GM21528 (cell line): ENCODE data around the gene CD48.
A peak's percentile ranks its signal among the peaks of the same experiment; 100 is the strongest.
"Not testable (repeated sequence)": the region's sequence is repeated elsewhere in the genome, so short reads cannot be mapped to it uniquely, and the experiment has no call there.

Source experiments
- ATAC-seq: cut with Tn5 transposase; IDR thresholded peaks from one replicate; pipeline ENCODE4 v1.9.1; 2021; ENCODE audit warnings: mild to moderate bottlenecking, moderate library complexity; ENCODE audit not compliant: unreplicated experiment, low FRiP score

The CD48 gene

DNA sequence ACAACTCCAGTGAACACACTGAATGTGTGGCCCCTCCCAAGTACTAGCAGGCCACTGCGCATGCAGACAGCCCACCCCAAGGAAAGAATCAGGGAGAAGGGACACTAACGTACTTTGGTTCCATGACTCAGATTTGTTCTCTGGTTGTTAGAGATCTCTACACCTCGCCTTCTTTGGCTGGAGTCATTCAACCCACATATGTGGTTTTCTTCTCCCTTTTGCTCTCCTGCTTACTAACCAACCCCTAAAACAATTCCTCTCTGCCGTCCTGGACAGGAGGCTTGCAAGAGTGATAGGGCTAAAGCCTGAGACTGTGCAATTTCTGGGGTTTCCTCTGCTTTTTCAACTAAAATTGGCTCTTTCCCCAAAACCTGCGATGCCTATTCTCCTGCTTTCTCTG, 5.7 kb upstream of the CD48 start:
- ATAC-seq = no peak

GRCh38 chr1:160716013-160716412, 4.4 kb upstream of the CD48 start:
- ATAC-seq = no peak

DNA sequence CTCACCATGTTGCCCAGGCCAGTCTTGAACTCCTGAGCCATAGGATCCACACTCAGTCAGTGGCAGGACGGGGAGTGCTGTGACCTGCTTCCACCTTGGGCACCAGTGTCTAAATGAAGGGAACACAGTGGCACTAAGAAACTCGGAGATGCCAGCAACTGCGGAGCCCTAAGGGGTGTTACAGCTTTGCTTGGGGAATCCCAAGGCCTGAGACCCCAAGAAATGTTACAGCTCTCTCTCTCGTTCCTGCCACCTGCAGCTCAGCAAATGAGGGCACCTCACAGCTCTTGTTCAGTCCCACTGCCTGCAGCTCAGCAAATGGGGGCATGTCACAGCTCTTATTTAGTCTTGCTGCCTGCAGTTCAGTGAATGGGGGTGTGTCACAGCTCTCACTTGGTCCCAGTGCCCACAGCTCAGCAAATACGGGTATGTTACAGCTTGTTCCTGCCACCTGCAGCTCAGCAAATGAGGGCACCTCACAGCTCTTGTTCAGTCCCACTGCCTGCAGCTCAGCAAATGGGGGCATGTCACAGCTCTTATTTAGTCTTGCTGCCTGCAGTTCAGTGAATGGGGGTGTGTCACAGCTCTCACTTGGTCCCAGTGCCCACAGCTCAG, 2.5 kb upstream of the CD48 start:
- not testable (repeated sequence) for ATAC-seq

GRCh38 chr1:160713161-160713560, 1.5 kb upstream of the CD48 start:
- ATAC-seq = no peak

DNA sequence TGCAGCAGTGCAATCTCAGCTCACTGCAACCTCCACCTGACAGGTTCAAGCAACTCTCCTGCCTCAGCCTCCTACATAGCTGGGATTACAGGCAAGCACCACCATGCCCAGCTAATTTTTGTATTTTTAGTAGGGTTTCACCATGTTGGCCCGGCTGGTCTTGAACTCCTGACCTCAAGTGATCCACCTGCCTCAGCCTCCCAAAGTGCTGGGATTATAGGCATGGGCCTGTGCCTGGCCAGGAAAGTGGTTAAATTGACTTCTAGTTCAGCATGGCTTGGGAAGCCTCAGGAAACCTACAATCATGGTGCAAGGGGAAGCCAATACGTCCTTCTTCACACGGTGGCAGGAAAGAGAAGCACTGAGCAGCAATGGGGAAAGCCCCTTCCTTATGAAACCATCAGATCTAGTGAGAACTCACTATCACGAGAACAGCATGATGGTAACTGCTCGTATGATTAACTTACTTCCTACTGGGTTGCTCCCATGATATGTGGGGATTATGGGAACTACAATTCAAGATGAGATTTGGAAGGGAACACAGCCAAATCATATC, 981 bp upstream of the CD48 start:
- ATAC-seq = peak; percentile 38

- no peak for ATAC-seq
Observed at GRCh38 chr1:160711276-160711601, 383 bp downstream of the CD48 start.

DNA sequence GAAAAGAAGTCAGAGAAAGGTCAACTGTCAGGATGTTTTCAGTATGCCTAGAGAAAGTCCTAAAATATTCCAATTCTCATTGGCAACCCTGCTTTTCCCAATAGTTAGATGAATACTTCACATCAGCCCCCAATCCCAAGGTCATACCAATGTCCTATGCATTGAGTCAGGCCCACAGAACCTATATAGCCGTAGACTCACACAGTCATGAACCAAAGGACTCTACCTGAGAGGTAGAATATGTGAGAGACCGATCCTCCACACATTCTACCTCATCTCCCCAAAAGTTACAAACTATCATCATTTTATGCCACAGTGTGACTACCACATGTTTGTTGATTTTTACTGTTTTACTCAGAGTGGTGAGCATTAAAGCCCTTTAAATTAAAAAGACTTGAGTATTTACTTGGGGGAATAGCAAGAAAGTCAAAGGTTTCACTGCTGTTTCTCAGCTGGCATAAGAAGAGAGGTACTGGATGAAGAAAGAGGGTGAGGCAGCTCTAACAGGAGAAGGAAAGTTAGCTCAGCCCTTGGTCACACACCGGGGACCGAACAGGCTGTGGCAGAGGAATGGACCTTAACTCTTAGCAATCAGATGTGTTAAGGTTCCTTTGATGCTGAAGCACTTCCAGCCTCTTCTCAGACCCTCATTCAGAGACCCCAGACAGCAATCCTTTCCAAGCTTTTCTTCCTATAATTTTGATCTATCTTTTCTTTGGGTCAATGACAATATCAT, 937 bp downstream of the CD48 start:
- no peak for ATAC-seq

GRCh38 chr1:160709715-160710114, 1.9 kb downstream of the CD48 start:
- ATAC-seq = no peak

DNA sequence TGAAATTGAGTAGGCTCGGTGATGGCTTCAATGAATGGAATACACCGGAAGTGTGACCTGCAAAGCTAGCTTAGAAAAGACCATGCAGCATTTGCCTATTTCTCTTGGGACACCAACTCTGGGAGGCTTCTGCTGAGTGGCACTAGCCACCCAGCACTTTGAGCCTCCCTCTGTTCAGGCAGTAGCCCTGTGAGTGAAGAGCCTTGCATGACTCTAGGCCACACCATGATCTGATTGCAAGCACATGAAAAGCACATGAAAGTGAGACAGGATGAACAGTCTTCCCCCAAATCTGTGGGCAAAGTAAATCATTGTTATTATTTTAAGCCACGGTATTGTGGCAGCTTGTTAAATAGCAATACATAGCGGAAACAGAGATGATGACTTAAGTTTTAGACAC, 2.8 kb downstream of the CD48 start:
- peak; percentile 29 for ATAC-seq

DNA sequence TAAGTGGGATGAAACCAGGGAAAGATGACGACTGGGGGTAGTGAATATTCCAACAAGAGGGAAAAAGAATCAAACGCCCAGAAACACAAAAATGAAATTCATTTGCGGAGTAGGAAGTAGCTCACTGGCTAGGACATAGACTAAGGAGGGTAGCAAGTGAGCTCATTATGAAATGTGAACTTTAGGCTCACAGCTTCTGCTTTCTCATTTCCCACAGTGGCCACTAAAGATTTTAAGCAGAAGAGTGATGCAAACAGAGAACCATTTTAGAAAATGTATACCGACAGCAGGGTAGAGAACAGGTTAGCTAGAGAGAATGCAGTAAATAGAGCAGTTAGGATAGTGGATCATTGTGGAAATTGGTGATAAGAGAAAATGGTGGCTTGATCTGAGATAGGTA, 3.5 kb downstream of the CD48 start:
- no peak for ATAC-seq

- no peak for ATAC-seq
Observed at GRCh38 chr1:160707236-160708064, 4.2 kb downstream of the CD48 start.

DNA sequence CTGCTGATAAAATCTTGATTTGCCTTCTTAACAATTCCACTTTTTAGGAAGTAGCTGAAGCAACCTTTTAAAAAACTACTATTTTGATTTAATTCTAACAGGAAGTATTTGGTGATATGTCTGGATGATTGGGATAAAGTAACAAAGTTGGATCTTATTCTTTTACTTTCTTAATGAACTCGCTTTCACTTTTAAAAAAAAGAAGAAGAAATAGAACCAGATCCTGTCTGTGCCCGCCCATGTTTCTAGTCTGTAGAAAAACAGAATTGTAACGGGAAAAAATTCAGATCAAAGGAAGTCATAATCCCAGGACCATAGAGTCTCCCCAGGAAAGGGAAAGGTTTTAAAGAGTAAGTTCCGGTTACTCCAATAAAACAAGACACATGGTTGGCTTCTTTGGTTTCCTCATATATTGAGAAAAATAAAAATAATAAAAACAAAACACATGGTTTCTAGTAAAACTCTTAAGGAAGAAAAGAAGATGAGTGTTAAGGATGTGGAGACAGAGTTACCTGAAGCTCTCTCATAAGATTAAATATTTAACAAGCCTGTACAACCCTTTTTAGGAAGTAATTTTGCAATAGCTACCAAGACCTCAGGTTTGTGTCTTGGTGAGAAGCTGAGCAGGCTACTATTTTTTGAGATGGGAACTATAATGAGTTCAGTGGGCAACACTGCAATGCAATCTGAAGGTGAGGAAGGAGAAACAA, 4.9 kb downstream of the CD48 start:
- no peak for ATAC-seq

GRCh38 chr1:160705742-160706141, 5.9 kb downstream of the CD48 start:
- ATAC-seq = no peak

DNA sequence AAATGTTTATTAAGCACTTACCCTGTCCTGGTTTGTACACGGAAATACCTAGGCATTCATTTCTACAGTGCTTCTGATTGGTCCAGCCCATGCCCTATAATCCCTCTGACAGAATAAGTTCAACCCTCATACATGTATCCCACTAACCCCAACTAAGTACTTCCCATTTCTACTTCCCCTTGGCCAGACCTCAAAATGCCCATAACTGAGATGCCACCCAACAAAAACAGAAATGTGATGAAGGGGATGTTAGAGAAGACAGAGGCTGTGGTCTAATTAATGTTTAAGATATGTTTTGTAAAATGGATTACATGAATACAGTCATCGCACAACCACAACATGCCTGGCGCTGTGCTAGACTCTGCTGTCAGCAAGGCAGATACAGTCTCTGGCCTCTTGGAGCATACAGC, 6.4 kb downstream of the CD48 start:
- not testable (repeated sequence) for ATAC-seq

DNA sequence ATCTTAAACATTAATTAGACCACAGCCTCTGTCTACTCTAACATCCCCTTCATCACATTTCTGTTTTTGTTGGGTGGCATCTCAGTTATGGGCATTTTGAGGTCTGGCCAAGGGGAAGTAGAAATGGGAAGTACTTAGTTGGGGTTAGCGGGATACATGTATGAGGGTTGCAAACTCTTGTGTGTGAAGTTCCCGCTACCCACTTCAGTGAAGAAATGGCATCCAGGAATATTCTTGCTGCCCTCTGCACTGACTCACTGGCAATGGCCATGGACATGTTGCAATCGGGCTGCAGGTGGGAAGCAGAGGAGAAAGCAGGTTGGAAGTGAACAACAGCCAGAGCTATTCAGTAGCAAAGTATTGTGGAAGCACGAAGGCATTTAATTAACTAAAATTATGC, 7.4 kb downstream of the CD48 start:
- no peak for ATAC-seq

DNA sequence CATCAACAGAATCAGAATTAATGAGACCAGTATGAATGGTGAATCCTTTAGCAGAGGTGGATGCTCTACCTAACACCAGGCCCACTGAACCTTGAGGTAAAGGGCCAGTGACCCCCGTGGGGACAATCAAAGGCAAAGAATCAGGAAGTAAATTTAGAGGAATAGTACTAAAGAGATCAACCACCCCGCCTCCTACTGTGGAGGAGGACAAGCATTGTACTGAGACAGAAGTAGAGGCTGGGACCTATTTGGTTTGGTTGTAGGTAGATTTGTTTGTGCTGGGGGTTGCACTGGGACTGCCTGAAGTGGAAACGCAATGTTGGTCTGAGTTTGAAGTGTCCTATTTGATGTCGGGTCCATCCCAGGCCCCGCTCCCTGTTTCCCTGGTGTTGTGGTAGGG, 9.5 kb downstream of the CD48 start:
- no peak for ATAC-seq

GRCh38 chr1:160692390-160692789, 19.2 kb downstream of the CD48 start:
- not testable (repeated sequence) for ATAC-seq

DNA sequence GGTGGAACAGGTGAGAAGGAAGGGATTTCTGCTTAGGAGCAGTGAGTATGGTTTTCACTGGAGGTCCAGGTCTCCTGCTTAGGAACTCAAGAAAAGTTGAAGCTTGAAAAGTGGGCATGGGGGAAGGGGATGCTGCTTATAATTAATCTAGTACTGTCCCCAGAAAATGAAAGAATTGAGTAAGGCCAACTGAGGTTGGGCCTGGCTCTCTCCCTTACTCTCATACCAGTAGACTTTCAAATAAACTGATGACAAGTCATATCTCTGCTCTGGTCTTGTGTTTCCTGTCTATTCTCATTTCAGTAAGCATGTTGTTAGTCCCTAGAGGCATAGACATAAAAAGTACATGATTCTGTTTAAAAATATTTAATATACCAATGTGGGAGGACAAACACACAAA, 26.4 kb downstream of the CD48 start:
- ATAC-seq = no peak

DNA sequence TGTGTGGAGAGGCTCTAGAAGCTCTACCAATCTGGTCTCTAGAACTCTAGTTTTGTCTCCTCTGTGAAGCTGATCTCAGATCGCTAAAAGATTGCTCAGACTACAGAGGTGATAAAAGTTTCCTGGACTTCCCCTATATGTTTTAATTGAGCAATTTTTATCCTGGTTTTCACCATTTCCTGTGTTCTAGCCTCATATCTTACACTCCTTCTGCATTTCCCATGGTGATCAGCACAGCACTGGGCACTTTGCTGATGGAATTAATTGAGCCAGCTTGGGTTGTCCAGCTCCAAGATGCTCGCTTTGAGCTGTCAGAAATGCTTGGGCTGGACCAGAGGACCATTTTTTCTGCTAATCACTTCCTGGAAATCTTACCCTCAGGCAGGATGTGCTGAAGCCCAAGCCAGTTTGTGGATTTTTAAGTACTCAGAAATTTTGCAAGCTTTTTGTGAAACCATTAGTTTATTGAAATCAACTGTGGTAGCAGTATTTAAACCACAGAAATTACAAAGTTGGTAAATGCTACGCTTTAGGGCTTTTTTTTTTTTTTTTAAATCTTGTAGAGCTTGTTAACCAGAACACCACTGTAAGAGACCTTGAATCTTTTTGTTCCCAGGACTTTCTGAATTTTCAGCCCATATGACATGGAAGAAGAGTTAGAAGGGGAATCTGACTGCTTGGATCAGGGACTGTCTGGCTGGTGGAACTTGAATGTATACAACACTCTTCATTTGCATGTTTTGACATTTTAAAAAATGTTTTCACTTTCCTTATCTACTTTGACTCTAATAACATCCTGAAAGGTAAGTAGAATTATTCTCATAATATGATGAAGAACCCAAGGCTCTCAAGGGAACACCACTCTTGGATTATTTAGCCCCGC, 28.4 kb downstream of the CD48 start:
- ATAC-seq = no peak

DNA sequence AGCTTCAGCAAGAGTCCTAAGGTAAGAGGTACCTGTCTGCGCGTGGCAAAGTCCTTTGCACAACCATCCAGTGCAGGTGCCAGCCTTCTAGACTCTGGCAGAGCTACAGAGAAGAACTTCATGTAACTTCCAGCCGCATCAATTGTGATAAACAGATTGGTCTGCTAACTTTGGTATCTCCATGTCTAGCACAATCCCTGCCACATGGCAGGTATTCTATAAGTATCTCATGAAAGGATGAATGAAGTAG, 29.8 kb downstream of the CD48 start:
- no peak for ATAC-seq
